HG03575 (cell line): Measurements from ENCODE around the gene NPRL2.

ENCODE experiments used
- ATAC-seq: cut with Tn5 transposase; IDR thresholded peaks from one replicate; pipeline ENCODE4 v1.9.1; 2021; ENCODE audit not compliant: unreplicated experiment, insufficient number of reproducible peaks, low FRiP score; ENCODE audit errors: extremely low read depth

NPRL2 gene

DNA sequence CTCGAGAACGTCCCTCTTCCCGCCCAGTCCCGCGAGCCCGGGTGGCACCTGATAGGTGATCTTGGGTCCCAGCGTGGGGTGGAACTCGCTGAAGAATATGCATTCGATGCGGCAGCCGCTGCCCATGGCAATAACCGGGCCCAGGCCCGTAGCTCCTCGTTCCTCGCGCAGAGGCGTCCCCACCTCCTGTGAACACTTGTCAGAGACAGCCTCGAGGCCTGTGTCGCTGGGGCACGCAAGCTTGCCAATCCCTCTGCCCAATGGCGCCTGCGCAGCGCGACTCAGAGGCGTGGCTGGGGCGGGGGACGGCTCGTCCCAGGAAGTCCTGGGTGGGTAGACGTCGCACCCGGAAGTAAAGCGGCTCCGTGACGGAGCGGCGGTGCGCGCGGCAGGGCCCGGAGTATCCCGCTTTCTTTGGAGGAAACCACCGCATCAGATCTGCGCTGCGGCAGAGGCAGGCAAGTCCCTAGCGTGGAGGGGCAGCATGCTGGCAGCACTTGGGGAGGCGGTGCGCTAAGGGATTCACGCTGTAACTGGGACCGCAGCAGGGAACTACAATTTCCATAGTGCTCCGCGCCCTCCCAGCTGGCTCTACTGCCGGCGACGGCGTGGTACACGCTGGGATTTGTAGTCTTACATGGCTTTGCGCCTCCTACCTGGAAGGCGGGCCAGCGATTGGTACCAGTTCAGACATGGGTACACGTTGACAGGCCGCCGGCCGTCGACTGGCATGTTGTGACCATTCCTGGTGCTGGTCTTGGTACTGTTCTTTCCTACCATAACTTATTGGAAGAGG lies at the start of gene NPRL2, which contains the start of gene CYB561D2:
Gene NPRL2, minus strand, starts transcription at position 249 of the 796 bp plus-strand sequence. Its CDS starts 123 bp downstream, at position 126.
Gene CYB561D2, plus strand, starts transcription at position 336 of the 796 bp plus-strand sequence. CDS start 572 bp downstream, outside the sequence.
- no peak for ATAC-seq

DNA sequence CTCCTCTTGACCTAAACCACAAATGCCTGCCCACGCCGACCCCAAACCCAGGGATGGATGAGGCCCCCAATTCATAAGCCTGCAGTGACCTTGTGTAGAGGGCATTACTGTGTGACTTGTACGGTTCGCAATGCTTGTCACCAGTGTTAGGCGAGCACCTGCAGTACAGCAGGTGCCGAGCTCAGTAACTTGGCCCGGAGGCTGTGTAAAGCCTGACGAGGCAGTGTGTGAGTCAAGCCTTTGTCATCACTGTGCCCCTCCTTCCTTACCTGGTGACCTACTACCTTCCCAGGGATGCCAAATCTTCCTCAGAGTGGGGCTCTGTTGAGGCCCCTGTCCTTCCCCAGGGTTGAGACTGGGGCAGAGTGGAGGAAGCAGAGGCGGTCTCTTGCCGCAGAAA lies 45.9 kb upstream of the NPRL2 start:
- no peak for ATAC-seq

DNA sequence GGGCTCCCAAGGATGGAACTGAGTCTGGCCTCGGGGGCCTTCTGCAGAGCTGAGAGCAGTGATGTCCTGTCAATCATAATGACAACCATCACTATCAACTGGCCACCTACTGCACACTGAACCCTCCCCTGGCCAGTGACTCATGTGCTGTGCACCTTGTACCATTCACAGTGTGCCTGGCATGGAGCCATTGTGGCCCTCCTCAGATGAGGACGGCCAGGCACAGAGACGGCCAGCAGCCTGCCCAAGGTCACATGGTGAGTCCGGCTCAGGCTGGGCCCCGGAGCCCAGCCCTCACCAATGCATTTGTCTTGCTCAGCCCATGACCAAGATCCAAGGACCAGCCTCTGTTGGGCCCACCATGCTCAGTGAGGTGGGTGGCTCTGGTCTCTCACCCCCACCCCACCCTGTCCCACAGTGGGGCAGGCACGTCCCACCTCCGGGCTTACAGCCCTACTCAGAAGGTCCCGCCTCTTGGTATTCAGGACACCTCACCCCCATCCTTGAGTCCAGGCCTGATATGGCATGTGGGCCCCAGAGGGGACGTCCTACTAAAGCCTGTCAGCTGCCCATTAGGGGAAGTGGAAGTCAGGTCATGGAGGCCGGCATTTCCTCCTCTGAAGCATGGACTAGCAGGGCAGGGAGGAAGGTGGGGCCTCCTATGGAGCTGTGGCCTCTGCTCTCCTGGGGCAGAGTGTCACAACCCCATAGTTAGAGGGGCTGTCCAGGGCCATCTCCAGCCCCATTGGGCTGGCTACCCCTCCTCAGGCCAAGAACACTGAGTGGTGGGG lies 44.7 kb upstream of the NPRL2 start:
- no peak for ATAC-seq

DNA sequence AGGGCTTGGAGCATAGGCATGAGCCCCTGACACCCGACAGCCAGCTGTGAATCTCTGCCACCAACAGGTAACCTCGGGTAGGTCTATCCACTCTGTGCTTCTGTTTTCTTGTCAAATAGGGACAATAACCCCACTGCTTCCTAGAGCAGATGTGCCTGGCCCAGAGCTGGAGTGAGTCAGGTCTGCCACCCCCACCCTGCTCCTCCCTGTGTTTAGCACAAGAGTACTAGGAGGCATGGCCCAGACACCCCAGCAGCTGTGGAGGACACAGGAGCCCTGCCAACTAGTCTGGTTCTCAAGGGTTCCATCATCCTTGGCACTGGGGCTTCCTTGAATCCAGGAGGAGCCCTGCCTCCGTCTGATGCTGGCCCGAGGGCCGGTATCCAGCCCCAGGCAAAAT lies 42.5 kb upstream of the NPRL2 start:
- no peak for ATAC-seq

DNA sequence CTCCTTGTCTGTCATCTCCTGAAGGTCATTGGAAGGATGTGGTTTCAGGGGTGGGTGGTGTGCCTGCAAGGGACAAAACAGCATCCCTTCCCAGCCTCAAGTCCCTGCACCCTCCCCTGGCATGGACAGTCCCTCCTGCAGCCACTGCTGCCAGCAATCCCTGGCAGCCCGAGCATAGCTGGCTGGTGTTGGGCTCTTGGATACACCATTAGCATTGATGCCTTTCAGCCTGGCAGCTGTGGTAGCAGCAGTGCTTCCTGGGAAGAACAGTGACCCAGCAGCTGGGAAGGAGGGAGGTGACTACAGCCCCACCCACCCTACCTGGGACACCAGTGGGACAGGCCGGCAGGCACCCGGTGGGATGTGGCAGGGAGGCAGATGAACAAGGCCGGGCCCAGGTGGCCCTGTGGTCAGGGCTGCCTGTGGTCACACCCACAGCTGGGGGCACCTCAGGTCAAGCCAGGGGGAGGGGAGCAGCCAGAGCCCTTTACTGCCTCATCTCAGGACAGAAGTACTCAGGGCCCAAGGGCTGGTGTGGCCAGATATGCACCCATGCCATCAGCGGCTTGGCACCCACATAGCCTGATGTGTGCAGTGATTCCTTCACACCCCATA lies 41.6 kb upstream of the NPRL2 start:
- no peak for ATAC-seq

DNA sequence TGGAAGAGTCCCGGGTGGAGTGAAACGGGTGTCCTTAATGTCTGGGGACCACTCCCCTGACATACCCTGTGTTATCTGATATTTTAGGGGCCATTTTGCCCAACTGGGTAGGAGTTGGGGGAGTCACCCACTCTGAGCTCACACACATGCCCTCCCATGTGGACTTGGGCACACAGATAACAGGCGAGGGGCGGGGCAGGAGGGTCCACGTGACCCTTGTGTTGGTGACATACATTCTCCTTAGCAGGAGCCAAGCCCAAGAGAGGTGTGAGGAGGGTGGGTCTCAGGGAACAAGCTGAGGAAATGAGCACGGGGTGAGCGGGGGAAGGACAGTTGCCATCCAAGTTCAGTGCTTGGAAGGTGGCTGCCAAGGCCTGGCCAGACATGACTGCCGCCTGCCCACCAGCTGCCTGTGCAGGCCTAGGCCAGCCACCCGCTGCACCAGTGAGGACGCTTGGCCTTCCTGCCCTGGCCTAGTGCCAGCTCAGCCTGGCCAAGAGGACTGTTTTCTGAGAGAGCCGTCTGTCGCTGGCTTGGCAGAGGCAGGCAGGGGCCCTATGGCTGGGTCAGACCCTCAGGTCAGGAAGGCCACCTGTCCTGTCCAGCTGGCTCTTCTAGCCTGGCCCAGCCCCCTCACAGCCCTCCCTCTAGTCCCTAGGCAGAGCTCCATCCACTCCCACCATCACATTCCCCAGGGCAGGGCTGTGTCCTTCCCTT lies 40.1 kb upstream of the NPRL2 start:
- ATAC-seq, result no peak

DNA sequence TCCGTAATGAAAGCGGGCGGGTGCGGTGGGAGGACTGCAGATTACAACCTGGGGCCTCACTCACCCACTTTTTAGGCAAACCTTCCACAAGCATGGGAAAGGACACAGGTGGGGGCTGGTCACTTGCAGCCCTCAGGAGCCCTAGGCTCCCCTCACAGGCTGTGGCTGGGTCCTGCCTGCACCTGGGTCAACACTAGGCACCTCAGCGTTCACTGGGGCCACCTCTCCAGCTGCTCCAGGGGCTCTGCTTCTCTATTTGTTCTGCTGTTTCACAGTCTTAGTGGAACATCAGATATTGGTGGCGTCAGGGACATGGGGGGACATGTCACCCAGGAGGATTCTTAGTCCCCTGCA lies 38.8 kb upstream of the NPRL2 start:
- ATAC-seq, result no peak

DNA sequence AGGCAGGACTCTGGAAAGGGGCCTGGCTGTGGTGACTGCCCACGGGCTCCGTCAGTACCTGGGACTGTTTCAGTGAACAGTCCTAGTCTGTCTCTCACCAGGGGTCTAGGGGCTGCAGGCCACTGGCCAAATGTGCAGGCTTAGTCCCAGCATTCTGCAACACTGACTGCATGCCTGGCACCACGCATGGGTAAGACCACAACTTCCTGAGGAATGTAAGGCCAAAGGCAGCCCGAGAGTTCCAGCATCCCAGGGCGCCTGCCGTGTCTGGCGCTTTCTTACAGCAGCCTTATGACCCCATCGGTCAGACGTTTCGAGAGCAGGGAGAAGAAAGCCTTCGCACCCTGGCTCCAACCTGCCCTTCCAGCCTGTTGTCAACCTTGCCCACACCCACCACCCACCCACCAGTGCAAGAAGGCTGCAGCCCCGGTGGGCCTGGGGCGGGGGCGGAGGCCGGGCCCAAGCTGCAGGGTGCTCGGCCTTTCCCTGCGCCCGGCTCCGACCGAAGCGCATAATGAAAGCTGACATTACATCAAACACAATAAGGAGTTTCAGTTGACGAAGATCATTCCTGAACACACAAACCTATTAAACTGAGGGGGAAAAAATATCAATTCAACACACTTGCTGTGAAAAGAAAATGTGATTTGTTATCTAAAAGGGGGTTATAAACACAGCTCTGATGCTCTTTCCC lies 38.3 kb upstream of the NPRL2 start:
- ATAC-seq, result no peak

DNA sequence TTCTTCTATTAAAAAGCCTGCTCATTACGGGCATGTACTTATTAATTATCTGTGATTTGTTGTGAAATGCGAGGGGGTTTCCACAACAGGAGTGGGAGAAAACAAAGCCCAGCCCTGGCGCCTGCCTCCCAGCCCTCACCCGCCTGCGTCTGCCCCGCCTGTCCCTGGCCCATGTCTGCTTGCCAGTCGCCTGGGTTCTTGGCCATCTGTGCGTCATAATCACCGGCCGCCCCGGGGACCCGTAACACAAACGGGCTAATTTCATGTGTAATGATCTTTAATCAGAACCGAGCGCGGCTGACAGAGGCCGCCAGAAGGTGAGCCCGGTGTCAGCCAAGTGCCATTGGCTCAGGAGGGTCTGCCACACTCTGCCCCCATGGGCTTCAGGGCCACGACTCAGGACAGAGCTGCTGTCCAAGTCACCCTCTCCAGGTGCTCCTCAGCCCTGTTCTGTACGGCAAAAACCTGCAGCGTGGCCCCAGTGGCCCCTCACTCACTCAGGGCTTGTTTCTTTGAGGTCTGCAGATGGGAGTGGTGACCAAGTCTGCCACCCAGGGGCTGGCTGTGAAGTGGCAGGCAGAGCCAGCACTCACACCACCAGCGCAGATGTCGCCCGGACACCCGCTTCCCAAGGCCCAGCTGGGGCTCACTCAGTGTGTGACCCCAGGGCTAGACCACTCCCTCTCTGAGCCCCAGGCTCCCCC lies 37.6 kb upstream of the NPRL2 start:
- no peak for ATAC-seq

DNA sequence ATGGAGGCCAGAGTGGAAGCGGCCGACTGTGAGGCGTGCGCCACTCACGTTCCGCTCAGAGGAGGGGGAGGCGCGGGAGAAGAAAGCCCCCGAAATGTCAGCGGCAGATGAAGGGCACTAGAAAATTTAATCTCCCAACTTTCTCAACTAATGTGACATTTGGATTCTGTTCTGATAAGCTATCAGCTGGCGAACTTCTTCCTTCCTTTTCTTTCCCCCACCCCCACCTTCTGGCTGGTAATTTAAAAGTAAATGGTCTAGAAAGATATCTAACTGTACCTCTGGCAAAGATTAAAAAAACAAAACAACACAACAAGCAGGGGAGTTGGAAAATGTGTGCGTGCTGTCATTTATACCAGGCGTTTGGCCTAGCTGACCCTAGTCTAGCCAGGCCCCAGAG lies 35.2 kb upstream of the NPRL2 start:
- ATAC-seq, result no peak

DNA sequence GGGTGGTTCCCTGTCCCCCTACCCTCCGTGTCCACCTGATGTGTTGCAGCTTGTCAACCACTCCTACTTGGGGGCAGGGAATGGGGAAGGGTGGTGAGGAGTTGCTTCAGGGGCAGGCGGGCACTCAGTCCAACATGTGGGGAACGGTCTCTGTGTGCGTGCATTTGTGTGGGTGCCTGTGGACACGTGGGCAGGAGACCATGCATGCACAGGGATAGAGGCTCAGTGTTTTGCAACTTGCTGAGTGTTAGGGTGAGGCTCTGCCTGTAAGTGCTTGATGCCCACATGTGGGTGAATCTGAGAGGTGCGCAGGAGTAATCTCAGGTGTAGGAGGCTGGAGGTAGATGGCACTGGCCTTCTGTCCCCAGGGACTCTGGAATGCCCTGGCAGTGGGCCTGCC lies 33.2 kb upstream of the NPRL2 start:
- no peak for ATAC-seq

DNA sequence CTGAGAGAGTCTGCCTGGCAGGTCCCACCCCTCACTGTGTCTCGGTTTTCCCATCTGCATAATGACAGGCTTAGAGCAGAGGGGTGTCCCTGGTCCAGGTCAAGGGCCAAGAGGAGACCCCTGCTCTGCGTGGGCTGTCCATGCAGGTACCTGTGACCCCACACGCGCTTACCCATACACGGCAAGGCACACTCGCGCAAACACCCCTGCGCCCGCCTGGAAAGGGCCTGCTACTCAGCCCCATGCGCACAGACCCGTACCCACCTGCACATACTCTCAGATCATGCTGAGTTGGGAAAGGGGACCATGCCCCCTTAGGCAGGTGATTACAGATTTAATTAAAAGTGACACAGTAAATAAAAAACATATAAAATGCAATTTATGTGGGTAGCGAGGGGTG lies 32.1 kb upstream of the NPRL2 start:
- no peak for ATAC-seq

DNA sequence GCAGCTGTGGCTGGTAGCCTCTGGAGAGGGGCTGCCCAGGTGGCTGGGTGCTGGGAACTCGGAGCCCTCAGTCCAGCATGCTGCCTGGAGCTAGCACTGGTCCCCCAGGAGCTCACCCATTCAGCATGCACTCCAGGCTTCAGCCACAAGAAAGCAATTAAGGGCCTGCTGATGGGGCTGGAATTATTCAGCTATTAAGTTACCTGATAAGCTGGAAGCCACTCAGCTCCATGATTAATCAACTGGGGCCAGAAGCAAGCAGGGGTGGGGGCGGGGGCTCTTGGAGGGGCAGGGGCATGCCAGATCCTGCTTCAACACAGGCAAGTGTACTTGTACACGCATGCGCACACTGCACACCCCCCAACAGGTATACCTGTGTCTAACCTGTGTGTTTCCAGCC lies 30.8 kb upstream of the NPRL2 start:
- no peak for ATAC-seq

DNA sequence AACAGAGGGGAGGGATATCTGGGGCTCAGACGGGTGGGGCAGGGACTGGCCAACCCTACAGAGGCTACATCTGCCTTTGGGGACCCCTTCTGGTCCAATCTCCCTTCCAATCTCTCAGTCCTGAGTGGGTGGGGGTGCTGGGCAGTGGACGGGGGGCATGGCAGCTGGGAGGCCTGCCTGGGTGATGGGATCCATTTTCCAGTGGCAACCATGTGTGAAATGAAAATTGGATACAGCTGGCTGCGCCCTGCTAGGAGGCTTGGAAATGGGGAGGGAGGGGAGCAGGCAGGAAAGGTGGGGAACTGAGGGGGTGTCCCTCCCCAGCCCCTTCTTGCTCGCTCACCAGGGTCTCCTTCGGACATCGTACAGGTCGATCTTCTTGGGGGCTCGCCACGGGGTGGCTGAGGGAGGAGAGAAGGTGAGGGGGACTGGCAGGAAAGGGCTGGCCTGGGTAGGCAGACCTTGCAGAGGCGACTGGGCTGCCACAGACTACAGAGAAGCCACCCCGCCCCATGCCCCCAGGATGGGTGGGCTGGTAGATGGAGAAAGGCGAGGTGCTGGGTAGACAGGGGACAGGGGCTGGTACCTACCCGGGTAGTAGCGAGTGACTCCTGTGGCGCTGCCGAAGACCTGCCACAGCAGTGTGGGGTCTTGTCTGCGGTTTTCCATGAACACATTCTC lies 30.0 kb upstream of the NPRL2 start:
- ATAC-seq, result no peak

DNA sequence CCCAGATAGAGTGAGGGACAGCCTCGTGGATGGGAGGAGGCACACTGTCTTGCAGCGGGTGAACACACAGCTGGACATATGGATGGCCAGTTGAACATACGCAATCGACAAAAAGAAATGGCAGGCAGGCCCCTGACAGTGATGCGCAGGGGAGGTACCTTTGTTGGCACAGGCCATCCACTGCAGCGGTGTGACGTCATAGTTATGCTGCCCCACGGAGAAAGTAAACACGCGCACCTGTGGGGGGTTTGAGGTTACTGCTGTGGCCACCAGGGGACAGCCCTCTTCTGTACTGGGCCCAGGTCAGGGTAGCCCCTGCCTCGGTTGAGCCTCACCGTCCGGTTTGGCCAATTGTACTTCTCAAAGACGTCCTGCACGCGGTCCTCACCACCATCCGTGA lies 28.2 kb upstream of the NPRL2 start:
- ATAC-seq, result no peak

DNA sequence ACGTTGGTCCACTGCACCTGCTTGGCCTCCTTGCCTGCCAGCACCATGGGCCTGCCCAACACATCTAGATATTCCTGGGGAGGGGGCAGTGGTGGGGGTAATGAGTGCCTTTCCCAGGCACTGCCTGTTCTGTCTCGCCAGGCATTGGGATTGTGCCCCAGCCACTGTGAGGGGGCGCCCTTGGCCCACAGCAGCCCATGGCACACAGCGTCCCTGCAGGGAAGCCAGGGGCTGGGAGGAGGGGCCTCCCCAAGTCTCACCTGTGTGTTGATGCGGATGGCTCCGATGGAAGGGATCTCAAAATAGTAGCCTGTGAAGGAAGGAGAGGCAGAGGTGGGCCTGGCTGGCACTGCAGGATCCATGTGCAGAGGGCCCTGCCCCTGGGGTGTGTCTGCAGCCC lies 27.4 kb upstream of the NPRL2 start:
- no peak for ATAC-seq

DNA sequence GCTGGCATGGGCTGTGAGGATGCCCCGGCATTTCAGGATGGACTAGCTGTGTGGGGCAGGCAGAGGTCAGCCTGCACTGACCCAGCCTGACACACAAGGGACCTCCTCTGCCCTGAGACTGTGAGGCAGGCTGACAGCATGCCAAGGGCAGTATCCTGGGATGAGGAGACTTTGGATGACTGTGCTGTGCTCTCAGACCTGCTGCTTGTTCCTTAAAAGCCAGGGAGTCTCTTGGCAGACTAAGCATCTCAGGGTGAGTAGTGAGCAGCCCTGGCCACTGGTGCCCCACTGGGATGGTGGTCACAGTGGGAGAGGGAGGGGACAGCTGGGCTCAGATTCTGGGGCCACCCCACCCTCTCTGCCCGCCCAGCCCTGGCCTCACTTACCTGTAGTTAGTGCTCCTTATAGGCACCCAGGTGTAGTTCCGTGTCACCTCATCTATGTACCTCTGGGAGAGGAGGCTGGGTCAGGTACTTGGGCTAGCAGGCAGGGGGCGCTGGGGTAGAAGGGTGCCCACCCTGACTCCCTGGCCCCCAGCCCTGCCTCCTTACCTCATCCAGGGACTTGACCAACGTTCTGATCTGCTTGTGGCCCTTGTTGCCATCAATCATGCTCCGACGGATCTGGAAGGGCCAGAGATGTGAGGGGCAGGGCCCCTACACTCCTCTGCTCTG lies 24.8 kb upstream of the NPRL2 start:
- ATAC-seq, result no peak
